Ishikawa (cell line): ENCODE results near the gene ADAD1.

Experiments
- CEBPB ChIP-seq: IDR thresholded peaks from 2 replicates; pipeline ENCODE4 v1.6.1; 2012
- CREB1 ChIP-seq: IDR thresholded peaks from 2 replicates; pipeline ENCODE4 v1.6.1; 2012; ENCODE audit warnings: low read depth
- EGR1 ChIP-seq: IDR thresholded peaks from 2 replicates; pipeline ENCODE4 v1.6.1; 2012
- EP300 ChIP-seq: IDR thresholded peaks from 2 replicates; pipeline ENCODE4 v1.6.1; 2012; ENCODE audit warnings: borderline replicate concordance
- FOXM1 ChIP-seq: IDR thresholded peaks from 2 replicates; pipeline ENCODE4 v1.6.1; 2012; ENCODE audit warnings: low read depth, borderline replicate concordance
- MAX ChIP-seq: IDR thresholded peaks from 2 replicates; pipeline ENCODE4 v1.6.1; 2012
- NFIC ChIP-seq: IDR thresholded peaks from 2 replicates; pipeline ENCODE4 v1.6.1; 2012
- RAD21 ChIP-seq: IDR thresholded peaks from 2 replicates; pipeline ENCODE4 v1.6.1; 2012; ENCODE audit warnings: low read depth
- TAF1 ChIP-seq: IDR thresholded peaks from 2 replicates; pipeline ENCODE4 v1.6.1; 2012; ENCODE audit warnings: low read depth, mild to moderate bottlenecking
- TCF12 ChIP-seq: IDR thresholded peaks from 2 replicates; pipeline ENCODE4 v1.6.1; 2012; ENCODE audit warnings: low read depth
- TEAD4 ChIP-seq: IDR thresholded peaks from 2 replicates; pipeline ENCODE4 v1.6.1; 2012
- USF1 ChIP-seq: IDR thresholded peaks from 2 replicates; pipeline ENCODE4 v1.6.1; 2012
- YY1 ChIP-seq: IDR thresholded peaks from 2 replicates; pipeline ENCODE4 v1.6.1; 2012; ENCODE audit warnings: low read depth
- ZBTB7A ChIP-seq: IDR thresholded peaks from 2 replicates; pipeline ENCODE4 v1.6.1; 2012; ENCODE audit warnings: low read depth
- TF ChIP-seq, protein P1 (sequence below): IDR thresholded peaks from 2 replicates; pipeline ENCODE4 v1.6.1; 2012; ENCODE audit warnings: low read depth, mild to moderate bottlenecking

The ADAD1 gene

GRCh38 chr4:122403861-122404260 lies 25.1 kb downstream of the ADAD1 start:
- TF ChIP-seq EP300 (no peak), EGR1 (no peak)

- no peak for TF ChIP-seq TCF12
These were observed 33.7 kb downstream of the ADAD1 start for GRCh38 chr4:122412547-122412946.

DNA sequence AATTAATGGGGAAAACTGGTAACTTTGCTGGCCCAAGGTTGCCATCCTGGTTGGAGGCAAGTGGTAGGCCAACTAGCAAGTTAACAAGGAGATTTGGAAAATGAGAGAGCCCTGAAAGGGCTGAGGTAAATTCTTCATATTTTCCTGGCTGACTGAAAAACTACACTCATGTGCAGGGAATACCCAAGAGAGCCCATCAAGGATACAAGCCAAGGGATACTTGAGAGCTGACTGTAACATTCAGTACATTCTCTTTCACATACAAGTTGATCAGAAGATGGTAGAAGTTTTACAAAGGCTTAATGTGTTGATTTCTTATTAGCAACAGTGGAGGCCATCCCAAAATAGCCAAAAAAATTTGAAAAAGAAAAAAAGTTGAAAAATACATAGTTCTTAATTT lies 44.4 kb downstream of the ADAD1 start:
- TF ChIP-seq CEBPB (no peak), USF1 (no peak), TEAD4 (no peak), TAF1 (no peak), ZBTB7A (no peak), TCF12 (no peak), CREB1 (no peak), EP300 (no peak), RAD21 (no peak), NFIC (no peak), EGR1 (no peak), FOXM1 (no peak), YY1 (no peak), MAX (no peak)
- TF ChIP-seq, protein P1, sequence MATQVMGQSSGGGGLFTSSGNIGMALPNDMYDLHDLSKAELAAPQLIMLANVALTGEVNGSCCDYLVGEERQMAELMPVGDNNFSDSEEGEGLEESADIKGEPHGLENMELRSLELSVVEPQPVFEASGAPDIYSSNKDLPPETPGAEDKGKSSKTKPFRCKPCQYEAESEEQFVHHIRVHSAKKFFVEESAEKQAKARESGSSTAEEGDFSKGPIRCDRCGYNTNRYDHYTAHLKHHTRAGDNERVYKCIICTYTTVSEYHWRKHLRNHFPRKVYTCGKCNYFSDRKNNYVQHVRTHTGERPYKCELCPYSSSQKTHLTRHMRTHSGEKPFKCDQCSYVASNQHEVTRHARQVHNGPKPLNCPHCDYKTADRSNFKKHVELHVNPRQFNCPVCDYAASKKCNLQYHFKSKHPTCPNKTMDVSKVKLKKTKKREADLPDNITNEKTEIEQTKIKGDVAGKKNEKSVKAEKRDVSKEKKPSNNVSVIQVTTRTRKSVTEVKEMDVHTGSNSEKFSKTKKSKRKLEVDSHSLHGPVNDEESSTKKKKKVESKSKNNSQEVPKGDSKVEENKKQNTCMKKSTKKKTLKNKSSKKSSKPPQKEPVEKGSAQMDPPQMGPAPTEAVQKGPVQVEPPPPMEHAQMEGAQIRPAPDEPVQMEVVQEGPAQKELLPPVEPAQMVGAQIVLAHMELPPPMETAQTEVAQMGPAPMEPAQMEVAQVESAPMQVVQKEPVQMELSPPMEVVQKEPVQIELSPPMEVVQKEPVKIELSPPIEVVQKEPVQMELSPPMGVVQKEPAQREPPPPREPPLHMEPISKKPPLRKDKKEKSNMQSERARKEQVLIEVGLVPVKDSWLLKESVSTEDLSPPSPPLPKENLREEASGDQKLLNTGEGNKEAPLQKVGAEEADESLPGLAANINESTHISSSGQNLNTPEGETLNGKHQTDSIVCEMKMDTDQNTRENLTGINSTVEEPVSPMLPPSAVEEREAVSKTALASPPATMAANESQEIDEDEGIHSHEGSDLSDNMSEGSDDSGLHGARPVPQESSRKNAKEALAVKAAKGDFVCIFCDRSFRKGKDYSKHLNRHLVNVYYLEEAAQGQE: no peak

- TF ChIP-seq NFIC (no peak), EP300 (no peak), ZBTB7A (no peak), TEAD4 (no peak), TAF1 (no peak), USF1 (no peak), TCF12 (no peak), CREB1 (no peak), YY1 (no peak), MAX (no peak), FOXM1 (no peak)
- TF ChIP-seq, protein P1: no peak
These were observed 52.5 kb downstream of the ADAD1 start for GRCh38 chr4:122431351-122431750.

DNA sequence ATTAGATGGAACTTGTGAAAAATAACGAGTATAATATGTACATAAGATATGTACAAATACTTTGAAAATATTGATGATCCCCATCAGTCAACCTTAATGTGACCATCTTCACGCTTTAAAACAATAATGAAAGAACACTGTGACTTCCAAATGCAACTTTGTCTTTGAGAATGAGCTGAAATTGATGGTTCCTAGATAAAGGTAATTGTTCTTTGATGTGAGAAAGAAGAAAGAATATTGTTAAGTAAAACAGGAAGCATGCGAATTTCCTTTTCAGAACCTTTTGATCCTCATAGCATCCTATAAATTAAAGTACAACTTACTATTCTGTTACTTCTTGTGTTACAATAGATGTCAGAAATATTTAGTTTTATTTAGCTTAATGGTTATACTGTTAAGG lies 55.5 kb downstream of the ADAD1 start:
- TF ChIP-seq MAX (no peak), TEAD4 (no peak), CEBPB (no peak), ZBTB7A (no peak), TAF1 (no peak), USF1 (no peak), TCF12 (no peak), EGR1 (no peak), CREB1 (no peak), NFIC (no peak), FOXM1 (no peak)

DNA sequence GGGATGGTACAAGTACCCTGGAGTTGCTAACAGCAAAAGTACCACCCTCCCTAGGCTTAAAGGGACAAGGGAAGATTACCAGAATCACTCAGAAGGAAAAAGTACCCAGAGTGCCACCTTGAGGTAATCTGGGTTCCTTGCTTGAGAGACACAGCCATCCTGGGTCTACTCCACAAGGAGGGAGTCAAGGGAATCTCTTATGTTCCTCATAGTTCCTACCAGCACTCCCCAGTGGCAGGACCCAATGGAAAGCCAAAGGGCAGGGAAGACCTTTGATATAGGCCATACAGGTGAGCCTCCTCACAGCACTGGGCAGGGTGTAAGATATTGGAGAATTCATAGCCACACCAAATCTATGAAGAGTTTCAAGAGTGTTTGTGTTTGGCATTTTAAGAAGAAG lies 72.0 kb downstream of the ADAD1 start:
- TF ChIP-seq ZBTB7A: no peak
- TF ChIP-seq NFIC: no peak
- TF ChIP-seq EGR1: no peak
- no peak for TF ChIP-seq TCF12
- peak; percentile 50; the same call in 1 of the 2 replicates for TF ChIP-seq RAD21
